IMR-90 (cell line): ENCODE data around the gene PM20D1. TPM values are rescaled to one million over a fixed set of nuclear protein-coding genes. Genes with fewer than 3 reads are reported as not detected.

Source experiments
- ATAC-seq: fragments of 200-7000 bp; cut with Tn5 transposase; 2 replicates; pipeline ENCODE4 v1.9.1; 2020; ENCODE audit warnings: low read depth, mild to moderate bottlenecking, moderate library complexity
- BruUV-seq: library from RNA; stranded (reverse); fragments of 400-500 nt; replicated peaks from 2 replicates; lab custom pipeline; 2021; lab: Mats Ljungman, UMichigan
- CTCF ChIA-PET: fragments of 300-600 bp; formaldehyde crosslinking; extraction: SDS; loops from one replicate; lab custom pipeline; 2021; ENCODE audit warnings: antibody characterized with exemption; lab: Yijun Ruan, JAX
- POLR2A ChIA-PET: fragments of 300-600 bp; sonication (Branson Sonifier 250); formaldehyde crosslinking; loops from one replicate; lab custom pipeline; 2022; ENCODE audit warnings: antibody characterized with exemption; ENCODE audit not compliant: unreplicated experiment; lab: Charles Lee
- DNase-seq: peaks from one replicate; pipeline ENCODE4 v3.0.0; 2013
- H2AFZ ChIP-seq: replicated peaks from 2 replicates; pipeline ENCODE3; 2013; ENCODE audit warnings: low read length, mild to moderate bottlenecking; ENCODE audit not compliant: poor library complexity
- H2AK5ac ChIP-seq: 2 replicates; pipeline ENCODE4 v1.6.1; 2013; ENCODE audit warnings: low read depth, low read length, inconsistent platforms
- H2AK9ac ChIP-seq: replicated peaks from 2 replicates; pipeline ENCODE3; 2013; ENCODE audit warnings: mild to moderate bottlenecking, low read depth, low read length, moderate library complexity; ENCODE audit not compliant: poor library complexity
- H2BK120ac ChIP-seq: 2 replicates; pipeline ENCODE4 v1.6.1; 2013; ENCODE audit warnings: low read depth, low read length, inconsistent platforms
- H2BK15ac ChIP-seq: 3 replicates; pipeline ENCODE4 v1.6.1; 2013; ENCODE audit warnings: low read depth, low read length, inconsistent platforms
- H2BK20ac ChIP-seq: 2 replicates; pipeline ENCODE4 v1.6.1; 2013; ENCODE audit warnings: low read depth, mild to moderate bottlenecking, inconsistent platforms, low read length, moderate library complexity
- H2BK5ac ChIP-seq: 2 replicates; pipeline ENCODE4 v1.6.1; 2013; ENCODE audit warnings: mild to moderate bottlenecking, low read depth, low read length, inconsistent platforms; ENCODE audit not compliant: poor library complexity, severe bottlenecking
- H3K14ac ChIP-seq: replicated peaks from 2 replicates; pipeline ENCODE4 v1.6.1; 2013; ENCODE audit warnings: low read depth, low read length, inconsistent platforms
- H3K18ac ChIP-seq: 2 replicates; pipeline ENCODE4 v1.6.1; 2013; ENCODE audit warnings: low read depth, low read length, control low read depth
- H3K23ac ChIP-seq: 2 replicates; pipeline ENCODE4 v1.6.1; 2013; ENCODE audit warnings: low read depth, low read length, inconsistent platforms
- H3K27ac ChIP-seq: 2 replicates; pipeline ENCODE4 v1.5.1; 2013; ENCODE audit warnings: mild to moderate bottlenecking, control low read depth, low read length; ENCODE audit not compliant: insufficient read depth
- H3K27me3 ChIP-seq: 2 replicates; pipeline ENCODE4 v1.6.1; 2013; ENCODE audit warnings: low read length; ENCODE audit not compliant: control insufficient read depth, insufficient read depth
- H3K36me3 ChIP-seq: 2 replicates; pipeline ENCODE4 v1.6.1; 2013; ENCODE audit warnings: low read length, mixed read lengths; ENCODE audit not compliant: control insufficient read depth, insufficient read depth
- H3K4ac ChIP-seq: 2 replicates; pipeline ENCODE4 v1.6.1; 2013; ENCODE audit warnings: low read depth, low read length, inconsistent platforms
- H3K4me1 ChIP-seq: 2 replicates; pipeline ENCODE4 v1.6.1; 2013; ENCODE audit warnings: low read length, mixed read lengths; ENCODE audit not compliant: control insufficient read depth, insufficient read depth
- H3K4me2 ChIP-seq: 2 replicates; pipeline ENCODE4 v1.6.1; 2013; ENCODE audit warnings: low read depth, mild to moderate bottlenecking, control low read depth, low read length, moderate library complexity
- H3K4me3 ChIP-seq: 2 replicates; pipeline ENCODE4 v1.5.1; 2013; ENCODE audit warnings: low read depth, mild to moderate bottlenecking, control low read depth, low read length, moderate library complexity; ENCODE audit not compliant: insufficient read depth
- H3K56ac ChIP-seq: 2 replicates; pipeline ENCODE4 v1.6.1; 2013; ENCODE audit warnings: low read length, inconsistent platforms; ENCODE audit not compliant: insufficient read depth; ENCODE audit errors: extremely low read depth
- H3K79me1 ChIP-seq, 2 experiments: 2 replicates each; pipeline ENCODE4 v1.6.1; 2013; ENCODE audit warnings: low read length in 2 of 2, inconsistent platforms in 1 of 2, low read depth in 1 of 2
- H3K9ac ChIP-seq: 2 replicates; pipeline ENCODE4 v1.6.1; 2013; ENCODE audit warnings: low read depth, low read length, control low read depth
- H3K9me1 ChIP-seq: 2 replicates; pipeline ENCODE4 v1.6.1; 2013; ENCODE audit warnings: low read length, inconsistent platforms; ENCODE audit not compliant: insufficient read depth
- H3K9me3 ChIP-seq: 2 replicates; pipeline ENCODE4 v1.6.1; 2013; ENCODE audit warnings: low read length; ENCODE audit not compliant: control insufficient read depth, insufficient read depth
- H4K20me1 ChIP-seq: 2 replicates; pipeline ENCODE4 v1.6.1; 2013; ENCODE audit warnings: low read length, inconsistent platforms; ENCODE audit not compliant: insufficient read depth
- H4K5ac ChIP-seq: 2 replicates; pipeline ENCODE4 v1.6.1; 2013; ENCODE audit warnings: mild to moderate bottlenecking, low read depth, low read length, control low read depth
- H4K8ac ChIP-seq, 2 experiments: 2 replicates each; pipeline ENCODE4 v1.6.1; 2013; ENCODE audit warnings: low read depth in 2 of 2, low read length in 2 of 2, control low read depth in 1 of 2, inconsistent platforms in 1 of 2
- H4K91ac ChIP-seq: 2 replicates; pipeline ENCODE4 v1.6.1; 2013; ENCODE audit warnings: low read depth, low read length, inconsistent platforms; ENCODE audit not compliant: insufficient read depth
- MAFK ChIP-seq: IDR thresholded peaks from 2 replicates; pipeline ENCODE4 v1.6.1; 2012; ENCODE audit warnings: low read depth, low read length, improper control_type of control experiment
- RFX5 ChIP-seq: IDR thresholded peaks from 2 replicates; pipeline ENCODE4 v1.8.0; 2012; ENCODE audit warnings: low read depth, mild to moderate bottlenecking, low read length, moderate library complexity
- WGBS, 2 experiments: methylation state at CpG; one replicate each; pipeline versions ENCODE4 v1.1.5 to v1.1.7; 2013; ENCODE audit warnings: missing lambda C conversion rate in 2 of 2; ENCODE audit not compliant: insufficient read length in 1 of 2; ENCODE audit errors: extremely low coverage in 2 of 2; 5-methylcytosine and 5-hydroxymethylcytosine counted together
- dilution Hi-C: fragments of 300-500 bp; cut with HindIII; formaldehyde crosslinking; loops from one replicate; pipeline ENCODE4 v1.14.3; 2018; ENCODE audit warnings: low sequenced_read_pairs; ENCODE audit not compliant: unreplicated experiment
- in situ Hi-C: fragments of 300-500 bp; cut with MboI; formaldehyde crosslinking; loops from 3 replicates; pipeline ENCODE4 v1.14.3; 2019; ENCODE audit warnings: low sequenced_read_pairs, inconsistent platforms, mixed read lengths
- intact Hi-C: fragments of 100-400 bp; cut with micrococcal nuclease; formaldehyde crosslinking; loops from 2 replicates; pipeline ENCODE4 v1.10.0; 2022
- polyA plus RNA-seq, 3 experiments: library from polyadenylated mRNA; depleted of rRNA; stranded (reverse); fragments of >200 nt; gene quantifications; 2 replicates each; pipeline ENCODE4 v1.2.3, GENCODE V29; 2012; ENCODE audit warnings: low replicate concordance in 1 of 3
- total RNA-seq: library from RNA; depleted of rRNA; stranded (reverse); fragments of >200 nt; gene quantifications from 2 replicates; pipeline ENCODE4 v1.2.3, GENCODE V29; 2012

PM20D1 gene
- total and polyA plus RNA-seq, 2 of the 4 experiments (the other 2 are of a cell fraction) = not detected

DNA sequence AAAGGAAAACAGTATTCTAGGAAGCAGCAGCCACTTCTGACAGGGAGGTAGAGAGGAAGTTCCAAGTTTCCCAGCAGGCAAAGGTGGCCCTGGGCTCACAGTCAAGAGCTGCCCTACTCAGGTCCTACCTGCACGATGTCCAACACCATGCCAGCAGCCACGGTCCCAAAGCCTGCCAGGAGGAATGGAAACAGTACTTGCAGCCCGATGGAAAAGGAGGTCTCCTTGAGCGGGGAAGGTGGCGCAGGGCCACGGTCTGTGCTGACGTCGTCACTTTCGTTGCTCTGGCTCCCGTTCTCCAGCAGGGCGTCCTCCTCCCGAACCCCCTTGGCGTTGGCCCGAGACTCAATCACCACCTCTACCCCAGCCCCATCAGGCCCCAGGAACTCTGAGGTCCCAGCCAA is 40.0 kb downstream of the PM20D1 start:
- no peak overlapping the region for H3K4me3 ChIP-seq
- CTCF ChIA-PET = interaction anchor here (0.5 to 1.1 kb wide), 4 partner anchors 97 to 279 kb away, joined by 3 to 6 read pairs (median 4); no protein-coding TSS in a partner anchor

More for the DNA sequence above, 40.0 kb downstream of the PM20D1 start:
- Histone ChIP-seq H2AK9ac (no peak overlapping the region), H4K5ac (no peak overlapping the region), H2BK15ac (no peak overlapping the region), H2BK20ac (no peak overlapping the region), H3K4ac (no peak overlapping the region), H2AK5ac (no peak overlapping the region), H3K56ac (no peak overlapping the region), H4K91ac (no peak overlapping the region), H2AFZ (no peak overlapping the region), H2BK120ac (no peak overlapping the region), H4K20me1 (0 out of 2 replicates have a peak, but pooled peaks cover 1% of the 10 kb centered on the region), H3K27ac (no peak overlapping the region), H4K8ac (no peak overlapping the region), H3K23ac (no peak overlapping the region), H3K9me3 (no peaks in the 10 kb centered on the region), H3K4me1 (peaks cover 6% of the 10 kb centered on the region; the same call in 1 of the 2 replicates), H3K9ac (no peak overlapping the region), H3K9me1 (peaks cover 16% of the 10 kb centered on the region; the same call in 1 of the 2 replicates), H2BK5ac (no peak overlapping the region), H3K36me3 (peaks cover 24% of the 10 kb centered on the region), H3K4me2 (no peak overlapping the region), H3K14ac (no peak overlapping the region), H3K18ac (no peak overlapping the region), H3K27me3 (no peaks in the 10 kb centered on the region), H3K79me1 (peaks cover 30 to 59% of the 10 kb centered on the region in 2 experiments)
- intact Hi-C loops = loop anchor here (5.0 kb wide), 1 partner anchor 82 kb away; no protein-coding TSS in a partner anchor
- TF ChIP-seq RFX5 = no peak
- TF ChIP-seq MAFK = peak; percentile 49
- dilution Hi-C loops = no loop called here
- no TSS peak for BruUV-seq
- POLR2A ChIA-PET = no interaction called here
- ATAC-seq (no peak), DNase-seq (no peak)
- in situ Hi-C loops = no loop called here
- WGBS, 2 experiments = 86% methylated on average over 8 of the region's 14 CpGs; no CpG with 5 or more reads in 1 of the 2 experiments
